ENCODE data around the gene PPP1R2C. TPM values are rescaled to one million over a fixed set of nuclear protein-coding genes. Genes with fewer than 3 reads are reported as not detected.

Gene PPP1R2C
- not detected in 5 replicates for total RNA-seq (2022; extraction: Qiagen RNA extraction; ENCODE audit: low read depth)

GRCh38 chrX:42778096-42778495 lies at the start of gene PPP1R2C:
PPP1R2C (minus strand) TSS chrX:42778163; CDS start chrX:42778079, 84 bp downstream.

All from A549 treated with RU486 at 1 μM for 4 hours (cell line).